ACHN (cell line): ENCODE results near the gene ECEL1.

Experiments
- DNase-seq: peaks from one replicate; pipeline ENCODE4 v3.0.0-alpha.2; 2015
- in situ Hi-C: cut with HindIII; loops from 2 replicates; pipeline ENCODE4 v1.10.0; 2017; ENCODE audit warnings: low sequenced_read_pairs, low pct_ligation_motif_present, low pct_unique_long_range_greater_than_20kb

ECEL1 gene

DNA sequence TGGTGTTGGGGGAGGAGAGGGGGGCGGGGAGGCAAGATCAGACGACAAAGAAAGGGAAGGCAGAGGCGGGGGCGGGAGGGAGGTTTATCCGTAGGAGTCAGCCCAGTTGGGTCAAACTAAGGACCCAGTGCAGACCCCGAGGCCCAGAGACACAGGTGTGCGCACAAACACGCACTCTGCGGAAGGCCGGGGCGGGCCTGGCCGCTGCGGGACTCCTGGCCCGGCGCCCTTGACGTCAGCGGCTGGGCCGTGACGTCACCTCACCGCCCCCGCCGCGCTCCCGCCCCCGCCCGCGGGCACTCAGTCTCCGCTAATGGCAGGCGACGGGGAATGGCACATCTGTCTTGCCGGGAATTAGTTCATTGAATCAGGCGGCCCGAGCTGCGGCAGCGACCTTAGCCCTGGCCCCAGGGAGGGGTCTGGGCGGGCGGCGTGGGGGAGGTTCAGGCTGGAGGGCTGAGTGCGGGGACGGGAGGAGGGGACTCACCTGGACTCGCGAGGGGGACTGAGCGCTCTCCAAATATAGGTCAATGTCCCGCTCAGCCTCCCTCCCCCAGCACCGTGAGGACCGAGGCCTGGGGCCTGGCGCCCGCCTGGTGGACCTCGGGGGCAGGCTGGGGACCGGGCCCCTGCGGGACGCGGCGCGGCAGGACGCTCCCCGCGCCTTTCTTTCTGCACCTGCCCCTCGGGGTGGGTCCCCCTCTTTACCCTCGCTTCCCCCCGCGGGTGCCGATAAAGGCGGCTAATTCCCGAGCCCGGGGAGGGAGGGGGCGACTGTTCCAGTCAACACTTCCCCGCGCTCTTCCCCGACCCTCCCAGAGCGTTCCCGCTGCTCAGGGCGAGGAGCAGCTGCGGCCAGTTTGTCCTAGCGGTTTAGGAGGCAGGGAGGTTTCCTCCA lies 15.5 kb upstream of the ECEL1 start:
- DNase-seq: no peak
- in situ Hi-C loops: no loop called here

DNA sequence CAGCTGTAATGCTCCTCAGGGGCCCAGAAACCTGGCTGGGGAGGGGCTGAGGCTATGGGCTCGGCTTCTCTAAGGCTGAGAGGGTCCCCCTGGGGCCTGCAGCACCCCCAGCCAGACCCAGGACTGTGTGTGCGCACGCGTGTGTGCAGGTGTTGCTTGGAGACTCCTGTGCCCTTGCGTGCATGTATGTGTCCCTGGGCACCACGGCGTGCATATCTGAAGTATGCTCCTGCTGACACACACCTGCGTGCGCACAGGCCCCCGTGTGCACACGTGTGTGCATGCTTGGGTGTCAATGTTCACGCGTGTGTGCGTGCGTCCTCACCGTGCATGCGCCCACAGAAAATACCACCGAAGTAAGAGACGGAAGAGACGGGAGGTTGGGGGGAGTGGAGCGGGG lies 14.9 kb upstream of the ECEL1 start:
- in situ Hi-C loops: no loop called here
- DNase-seq: no peak

DNA sequence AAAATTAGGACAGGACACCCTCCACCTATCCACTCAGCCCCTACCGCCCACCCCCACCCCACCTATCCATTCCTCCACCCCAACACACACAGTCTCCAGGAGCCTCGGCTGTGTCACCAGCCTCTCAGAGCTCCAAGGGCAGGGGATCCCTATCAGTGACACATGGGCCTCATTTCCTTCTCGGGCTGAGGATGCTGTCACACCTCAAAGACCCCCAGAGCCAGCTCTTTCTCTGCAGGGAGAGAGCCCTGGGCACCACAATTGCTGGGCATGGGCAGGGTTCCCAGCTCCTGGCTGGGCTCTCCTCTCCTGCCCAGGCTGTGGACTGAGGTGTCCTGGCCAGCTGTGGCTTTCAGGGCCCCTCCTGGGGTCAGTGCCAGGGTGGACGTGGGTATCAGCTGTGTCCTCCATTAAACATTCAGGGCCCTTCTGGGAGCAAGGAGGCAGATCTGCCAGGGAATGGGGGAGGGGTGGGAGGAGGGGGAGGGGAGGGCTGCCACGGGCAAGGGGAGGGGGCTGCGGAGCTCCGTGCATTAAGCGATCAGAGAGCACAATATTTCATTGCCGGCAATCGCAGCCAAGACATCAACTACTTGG lies 14.3 kb upstream of the ECEL1 start:
- in situ Hi-C loops: no loop called here

DNA sequence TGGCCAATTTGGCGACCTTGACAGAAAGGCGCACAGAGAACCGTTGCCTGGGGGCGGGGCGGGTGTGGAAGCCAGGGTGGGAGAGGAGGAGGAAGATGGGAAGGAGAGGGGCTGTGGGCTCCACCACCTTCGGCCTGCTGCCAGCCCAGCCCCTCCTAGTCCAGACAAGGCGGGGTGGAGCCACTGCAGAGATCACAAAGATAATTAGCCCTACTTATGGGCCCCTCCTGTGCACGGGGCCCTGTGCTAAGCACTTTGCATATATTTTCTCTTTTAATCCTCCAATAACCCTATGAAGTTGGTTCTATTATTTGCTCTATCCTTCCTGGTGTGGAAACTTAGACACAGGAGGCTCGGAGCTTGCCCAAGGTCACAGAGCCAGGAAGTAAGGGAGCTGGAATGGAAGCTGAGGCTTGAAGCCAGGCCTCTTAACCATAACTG lies 13.7 kb upstream of the ECEL1 start:
- in situ Hi-C loops: no loop called here
- no peak for DNase-seq

More for the DNA sequence above, 14.3 kb upstream of the ECEL1 start:
- DNase-seq: no peak

DNA sequence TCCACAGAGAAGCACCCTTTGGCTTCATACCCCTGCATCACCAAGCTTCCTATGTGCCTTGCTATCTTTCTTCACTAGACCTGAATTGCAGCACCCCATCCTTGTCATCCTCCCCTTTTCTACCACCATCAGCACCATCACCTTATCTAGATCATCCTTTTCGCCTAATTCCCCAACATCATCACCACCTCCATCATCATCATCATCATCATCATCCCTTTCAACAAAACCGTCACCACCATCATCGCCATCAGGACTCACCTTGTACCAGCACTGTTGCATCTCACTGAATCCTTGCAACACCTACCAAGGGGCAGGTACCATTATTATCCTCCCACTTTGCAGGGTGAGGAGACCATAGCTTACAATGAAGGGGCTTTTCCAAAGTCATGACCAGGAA lies 10.8 kb upstream of the ECEL1 start:
- DNase-seq: no peak
- in situ Hi-C loops: no loop called here

DNA sequence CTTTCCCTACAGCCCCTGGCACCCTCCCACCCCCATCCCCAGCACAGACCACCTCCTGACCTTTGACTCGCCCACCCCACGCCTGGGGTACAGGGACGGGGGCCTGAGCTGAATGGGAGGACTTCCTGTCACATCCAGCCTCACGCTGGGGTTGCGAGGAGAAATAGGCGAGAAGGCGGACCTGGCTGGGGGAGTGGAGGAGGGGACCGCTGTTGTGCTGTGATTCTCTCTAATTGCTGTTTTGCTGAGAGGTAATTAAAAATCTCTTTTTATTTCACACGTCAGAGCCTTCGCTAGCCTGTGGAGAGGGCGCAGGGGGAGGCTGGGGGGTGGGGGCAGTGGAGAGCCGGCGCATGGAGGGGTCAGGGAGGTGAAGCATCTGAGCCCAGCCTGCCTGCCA lies 9.7 kb upstream of the ECEL1 start:
- in situ Hi-C loops: no loop called here
- no peak for DNase-seq

DNA sequence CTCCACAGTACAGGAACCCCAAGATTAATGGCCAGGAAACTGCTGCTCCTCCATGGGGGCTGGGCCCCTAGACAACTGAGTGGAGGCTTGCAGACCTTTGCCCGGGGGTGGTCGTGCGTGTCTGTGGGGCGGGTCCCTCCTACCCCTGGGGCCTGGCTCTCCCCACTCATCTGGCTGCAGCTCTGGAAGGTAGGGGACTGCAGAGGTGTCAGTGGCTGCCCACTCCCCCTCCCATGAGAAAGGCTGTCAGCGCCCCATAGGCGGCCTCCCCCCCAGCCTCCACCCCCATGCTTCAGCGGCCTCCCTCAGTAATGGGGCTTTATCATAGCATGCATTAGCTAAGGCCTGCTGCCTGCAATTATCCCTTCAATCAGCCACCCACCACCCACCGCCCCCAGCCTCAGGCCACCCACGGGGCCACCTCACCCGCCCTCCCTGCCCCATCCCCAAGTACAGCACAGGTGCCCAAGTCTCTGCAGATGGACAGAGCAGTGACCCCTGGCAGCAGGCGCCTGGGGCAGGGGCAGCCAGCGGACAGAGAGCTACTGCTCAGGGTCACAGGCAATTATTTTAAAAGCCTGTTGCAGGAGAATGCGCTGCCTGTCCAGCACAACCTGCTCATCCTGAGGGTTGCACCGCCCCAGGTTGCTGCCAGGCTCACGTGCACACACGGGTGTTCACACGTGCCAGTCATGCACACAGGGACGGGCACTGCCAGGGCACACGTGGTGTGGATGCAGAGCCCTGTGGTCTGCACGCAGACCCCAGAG lies 9.1 kb upstream of the ECEL1 start:
- no peak for DNase-seq
- in situ Hi-C loops: no loop called here

DNA sequence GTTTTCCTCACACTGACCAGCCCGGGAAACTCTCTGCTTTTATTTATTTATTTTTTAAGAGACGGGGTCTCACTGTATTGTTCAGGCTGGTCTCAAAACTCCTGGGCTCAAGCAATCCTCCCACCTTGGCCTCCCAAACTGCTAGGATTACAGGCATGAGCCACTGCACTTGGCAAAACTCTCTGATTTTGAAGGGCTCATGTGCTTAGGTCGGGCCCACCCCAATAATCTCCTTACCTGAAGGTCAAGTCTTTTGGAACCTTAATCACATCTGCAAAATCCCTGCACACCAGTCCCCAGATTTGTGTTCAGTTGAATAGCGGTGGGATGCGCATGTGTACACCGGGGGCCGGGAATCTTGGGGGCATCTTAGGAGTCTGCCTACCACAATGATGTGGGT lies 7.7 kb upstream of the ECEL1 start:
- in situ Hi-C loops: no loop called here
- no peak for DNase-seq

DNA sequence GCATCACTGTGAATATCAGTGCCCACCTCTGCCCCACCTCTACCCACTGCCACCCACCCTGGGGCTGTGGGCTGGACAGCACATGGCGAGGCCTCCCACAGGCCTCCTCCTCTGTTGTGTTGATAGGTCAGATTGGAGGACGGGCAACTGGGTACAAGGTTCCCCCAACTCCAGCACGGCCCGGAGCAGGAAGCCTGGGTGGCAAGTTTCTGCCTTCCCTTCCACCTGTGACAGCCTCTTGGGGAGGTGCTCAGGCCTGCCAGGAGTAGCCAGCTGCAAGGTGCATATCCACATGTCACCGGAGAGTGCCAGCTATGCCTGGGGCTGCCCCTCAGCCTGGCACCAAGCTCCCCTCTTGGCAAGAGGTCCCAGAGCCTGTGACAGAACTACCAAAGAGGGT lies 6.9 kb upstream of the ECEL1 start:
- DNase-seq: no peak
- in situ Hi-C loops: no loop called here

DNA sequence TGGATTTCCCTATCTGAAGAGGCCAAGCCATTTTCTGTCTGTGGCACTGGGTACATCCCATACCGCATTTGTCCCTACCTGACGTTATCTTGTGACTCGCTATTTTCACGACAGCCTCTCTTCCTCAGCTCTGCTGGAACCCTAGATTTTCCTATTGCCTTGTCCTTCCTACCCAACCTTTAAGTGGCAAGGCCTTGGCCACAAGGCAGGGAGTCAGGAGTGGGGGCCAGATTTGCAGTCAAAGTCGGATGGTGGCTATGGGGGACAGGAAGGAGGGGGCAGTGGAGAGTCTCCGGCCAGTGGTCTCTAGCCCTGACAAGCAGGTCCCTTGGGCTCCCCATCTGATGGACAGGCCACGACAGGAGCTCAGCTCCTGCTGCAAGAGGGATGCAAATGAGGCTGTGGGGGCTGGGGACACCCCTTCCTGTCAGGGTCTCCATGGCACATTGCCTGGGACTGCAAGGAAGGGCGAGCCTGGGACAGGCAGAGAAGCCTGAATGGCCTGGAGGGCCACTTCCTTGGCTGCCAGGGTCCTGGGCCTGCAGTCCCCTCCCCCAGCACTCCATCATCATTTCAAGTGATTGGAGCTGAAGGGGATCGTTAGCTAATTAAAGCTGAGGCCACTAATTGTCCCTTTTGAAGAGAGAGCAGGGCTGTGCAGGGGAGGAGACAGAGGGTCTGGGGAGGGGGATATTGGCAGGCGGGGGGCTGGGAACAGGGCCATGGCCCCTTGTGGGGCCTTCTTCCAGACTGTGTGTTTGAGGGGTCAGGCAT lies 6.3 kb upstream of the ECEL1 start:
- in situ Hi-C loops: no loop called here
- DNase-seq: no peak

DNA sequence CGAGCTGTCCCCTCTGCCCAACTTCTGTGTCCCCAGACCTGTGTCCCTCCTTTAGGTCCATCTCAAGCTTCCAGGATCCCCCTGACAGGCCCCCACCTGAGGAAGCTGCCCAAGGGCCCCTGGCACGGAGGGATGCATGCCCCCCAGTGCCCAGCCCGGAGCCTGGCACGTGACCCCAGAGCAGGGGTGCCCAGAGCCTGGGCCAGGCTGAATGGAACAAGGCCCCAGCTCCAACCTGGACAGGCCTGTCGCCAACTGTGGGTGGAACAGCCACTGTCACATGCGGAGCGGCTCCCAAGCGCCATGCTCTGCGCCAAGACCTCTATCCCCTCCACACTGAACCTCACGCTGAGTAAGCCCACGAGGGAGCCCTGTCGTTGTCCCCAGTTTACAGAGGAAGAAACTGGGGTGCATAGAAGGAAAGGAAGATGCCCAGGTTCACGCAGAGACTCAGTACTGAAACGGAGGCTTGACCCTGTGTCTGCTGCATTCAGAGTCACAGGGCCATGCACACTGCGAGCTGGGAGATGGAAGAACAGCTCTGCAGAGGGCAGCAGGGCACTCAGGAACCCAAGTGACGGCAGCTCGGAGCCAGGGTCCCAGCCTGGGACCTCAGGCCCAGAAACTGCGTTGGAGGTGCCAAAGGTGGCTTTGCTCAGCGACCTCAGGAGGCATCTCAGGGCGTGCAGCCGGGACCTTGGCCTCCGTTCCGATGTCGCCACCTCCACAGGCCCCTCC lies 5.5 kb upstream of the ECEL1 start:
- no peak for DNase-seq
- in situ Hi-C loops: no loop called here

DNA sequence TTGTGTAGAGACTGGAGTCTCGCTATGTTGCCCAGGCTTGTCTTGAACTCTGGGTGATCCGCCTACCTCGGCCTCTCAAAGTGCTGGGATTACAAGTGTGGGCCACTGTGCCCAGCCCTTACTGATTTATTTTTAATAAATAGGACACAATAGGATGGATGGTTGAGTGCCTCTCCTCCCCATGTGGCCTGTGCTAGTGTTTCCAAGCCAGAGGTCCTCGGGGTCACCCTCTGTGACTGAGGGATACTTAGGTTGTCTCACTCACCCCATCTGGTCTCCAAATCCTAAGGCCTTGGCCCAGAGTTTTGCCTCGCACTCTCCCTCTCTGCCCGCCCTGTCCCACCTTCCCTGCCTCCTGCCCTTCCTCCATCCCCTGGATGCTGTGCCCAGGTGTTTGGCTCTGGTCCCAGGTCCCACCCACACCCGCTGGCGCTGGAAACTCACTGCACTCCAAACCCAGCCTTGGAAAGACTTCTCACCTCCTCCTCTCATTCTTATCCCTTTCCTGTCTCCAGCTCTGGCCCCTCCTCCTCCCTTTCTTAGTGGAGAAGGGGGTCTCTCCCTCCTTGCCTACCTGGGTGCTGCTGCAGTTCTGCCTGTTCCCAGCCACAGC lies 4.7 kb upstream of the ECEL1 start:
- DNase-seq: no peak

DNA sequence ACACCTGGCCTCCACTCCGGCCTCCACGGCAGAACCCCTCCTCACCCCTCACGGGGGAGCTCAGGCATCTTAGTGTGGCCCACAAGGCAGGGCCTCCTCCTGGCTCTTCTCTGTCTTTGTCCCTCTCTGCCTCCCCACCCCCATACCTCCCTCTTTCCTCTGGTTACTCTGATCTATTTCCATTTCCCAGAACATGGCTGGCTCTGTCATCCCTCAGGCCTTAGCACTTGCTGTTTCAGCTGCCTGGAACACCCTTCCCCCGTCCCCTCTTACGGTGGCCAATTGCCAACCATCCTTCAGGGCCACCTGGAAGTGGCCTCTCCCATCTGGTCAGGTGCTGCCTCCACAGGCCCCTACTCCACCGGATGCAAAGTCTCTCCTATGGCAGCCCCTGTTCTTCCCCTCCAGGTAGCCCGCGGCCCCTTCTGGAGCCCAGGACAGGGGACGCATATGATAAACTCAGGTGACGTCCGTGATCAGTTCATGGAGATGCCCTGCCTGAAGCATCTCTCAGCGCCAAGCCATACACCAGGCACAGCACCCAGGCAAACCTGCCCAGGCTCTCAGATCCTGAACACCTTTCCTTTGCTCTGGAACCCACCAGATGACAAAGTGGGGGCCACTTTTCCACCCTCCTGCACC lies 3.6 kb upstream of the ECEL1 start:
- in situ Hi-C loops: no loop called here
- no peak for DNase-seq

More for the DNA sequence above, 4.7 kb upstream of the ECEL1 start:
- in situ Hi-C loops: no loop called here

DNA sequence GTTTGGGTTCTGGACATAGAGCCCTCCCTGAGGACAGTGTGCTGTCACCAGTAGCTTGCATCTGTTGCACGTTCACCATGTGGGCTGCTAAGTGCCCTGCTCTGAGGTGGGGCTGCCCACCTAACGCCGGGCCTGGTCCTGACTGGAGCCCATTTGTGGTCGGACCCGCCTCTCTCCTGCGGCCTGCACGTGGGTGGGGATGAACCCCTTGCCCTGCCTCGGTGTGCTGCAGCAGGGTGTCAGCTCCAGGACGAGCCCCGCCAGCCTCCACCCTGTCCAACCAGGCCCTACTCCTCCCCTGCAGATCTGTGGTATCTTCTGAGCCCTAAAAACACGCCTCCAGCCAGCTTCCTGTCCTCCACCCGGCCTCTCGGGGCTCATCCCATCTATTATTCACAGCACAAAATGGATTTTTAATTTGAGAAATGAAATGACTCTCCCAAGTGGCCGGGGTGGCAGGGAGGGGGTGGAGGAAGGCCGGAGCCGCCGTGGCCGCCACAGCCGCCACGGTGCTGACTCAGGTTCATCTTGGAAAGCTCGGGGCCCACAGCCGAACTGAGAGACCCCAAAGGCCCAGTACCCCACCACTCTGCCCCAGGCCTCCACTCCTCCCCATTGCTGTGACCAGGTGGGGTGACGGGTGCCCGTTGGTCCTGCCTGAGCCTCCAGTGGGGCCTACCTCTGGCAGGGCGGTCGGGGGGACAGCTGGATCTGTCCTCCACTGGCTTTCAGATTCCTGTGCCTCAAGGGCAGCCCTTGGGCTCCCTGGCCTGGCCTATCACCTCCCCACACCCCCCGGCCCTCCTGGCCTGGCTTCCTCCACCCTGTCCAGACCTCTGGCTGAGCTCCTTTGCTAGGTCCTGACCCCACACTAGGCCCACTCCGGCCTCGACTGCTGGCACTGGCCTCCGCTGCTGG lies 2.8 kb upstream of the ECEL1 start:
- in situ Hi-C loops: no loop called here
- no peak for DNase-seq

DNA sequence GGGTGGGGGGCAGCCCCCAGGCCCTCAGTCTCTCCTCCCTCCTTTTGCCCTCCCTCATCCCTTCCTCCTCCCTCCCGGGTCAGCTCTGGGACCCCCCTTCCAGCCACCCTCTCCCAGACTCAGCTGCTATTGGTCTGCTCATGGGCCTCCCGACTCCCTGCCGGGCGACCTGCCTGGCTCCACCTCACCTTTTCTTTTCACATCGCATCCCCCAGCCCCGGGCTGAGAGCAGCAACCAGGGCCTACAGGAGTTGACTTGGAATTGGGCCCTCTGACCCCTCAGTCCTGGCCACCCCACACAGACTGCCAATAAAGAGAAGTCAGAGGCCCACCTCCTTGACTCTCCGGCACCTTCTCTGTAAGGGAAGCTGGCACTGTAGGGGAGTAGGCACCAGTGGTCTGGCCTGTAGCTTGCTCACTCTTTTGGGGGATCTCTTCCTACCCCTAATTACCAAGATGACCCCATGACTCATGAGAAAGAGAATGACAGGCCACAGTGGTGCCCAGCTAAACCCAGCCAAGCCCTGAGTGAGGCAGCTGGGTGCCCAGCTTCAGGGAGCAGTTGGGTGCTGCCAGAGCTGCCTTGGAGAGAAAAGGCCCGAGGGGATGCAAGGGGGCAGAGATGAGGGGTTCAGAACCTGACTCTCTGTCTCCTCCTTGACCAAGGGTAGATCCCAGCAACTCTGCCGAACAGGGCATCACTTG lies 2.0 kb upstream of the ECEL1 start:
- in situ Hi-C loops: no loop called here

More for the DNA sequence above, 2.0 kb upstream of the ECEL1 start:
- no peak for DNase-seq
